Nephron progenitor cell (in vitro differentiated cells): Measurements from ENCODE around the gene DGKI.

ENCODE experiments used
- DNase-seq: peaks from one replicate; pipeline ENCODE4 v3.0.0; 2021
- H3K27ac Mint-ChIP-seq: 2 replicates; pipeline ENCODE4 v1.8.0; 2021; ENCODE audit warnings: mild to moderate bottlenecking, moderate library complexity, mixed read lengths
- H3K27me3 Mint-ChIP-seq: 2 replicates; pipeline ENCODE4 v1.8.0; 2021; ENCODE audit warnings: mild to moderate bottlenecking, low read depth, mixed read lengths; ENCODE audit not compliant: poor library complexity
- H3K36me3 Mint-ChIP-seq: 2 replicates; pipeline ENCODE4 v1.8.0; 2021; ENCODE audit warnings: low read depth, mixed read lengths
- H3K4me1 Mint-ChIP-seq: 2 replicates; pipeline ENCODE4 v1.8.0; 2021; ENCODE audit warnings: mixed read lengths
- H3K4me3 Mint-ChIP-seq: 2 replicates; pipeline ENCODE4 v1.8.0; 2021; ENCODE audit warnings: mild to moderate bottlenecking, moderate library complexity, mixed read lengths
- H3K9me3 Mint-ChIP-seq: 2 replicates; pipeline ENCODE4 v1.8.0; 2021; ENCODE audit warnings: mild to moderate bottlenecking, moderate library complexity, mixed read lengths
- TF ChIP-seq, protein P1 (sequence below): fragments of 200-600 bp; sonication (generic); IDR thresholded peaks from 2 replicates; pipeline ENCODE4 v1.5.0; 2021; ENCODE audit warnings: antibody characterized with exemption

DGKI gene

DNA sequence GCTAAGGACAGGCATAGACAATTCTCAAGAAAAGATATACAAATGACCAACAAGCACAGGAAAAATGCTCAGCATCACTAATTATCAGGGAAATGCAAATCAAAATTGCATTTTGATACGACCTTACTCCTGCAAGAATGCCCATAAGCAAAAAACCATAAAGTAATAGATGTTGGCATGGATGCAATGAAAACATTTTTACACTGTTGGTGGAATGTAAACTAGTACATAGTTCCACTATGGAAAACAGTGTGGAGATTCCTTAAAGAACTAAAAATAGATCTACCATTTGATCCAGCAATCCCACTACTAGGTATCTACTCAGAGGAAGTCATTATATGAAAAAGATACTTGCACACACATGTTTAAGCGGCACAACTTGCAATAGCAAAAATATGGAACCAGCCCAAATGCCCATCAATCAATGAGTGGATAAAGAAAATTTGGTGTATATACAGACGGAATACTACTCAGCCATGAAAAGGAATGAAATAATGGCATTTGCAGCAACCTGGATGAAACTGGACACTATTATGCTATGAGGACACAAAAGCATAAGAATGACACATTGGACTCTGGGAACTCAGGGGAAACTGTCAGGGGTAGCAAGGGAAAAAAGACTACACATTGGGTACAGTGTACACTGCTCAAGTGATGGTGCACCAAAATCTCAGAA, 59.3 kb downstream of the DGKI start:
- Mint-ChIP-seq H3K4me3 (no peak overlapping the region), H3K27ac (no peak overlapping the region), H3K9me3 (peaks cover 32% of the 10 kb centered on the region), H3K4me1 (no peaks in the 10 kb centered on the region), H3K27me3 (peaks cover 12% of the 10 kb centered on the region), H3K36me3 (no peaks in the 10 kb centered on the region)
- DNase-seq, result no peak
- TF ChIP-seq, protein P1, sequence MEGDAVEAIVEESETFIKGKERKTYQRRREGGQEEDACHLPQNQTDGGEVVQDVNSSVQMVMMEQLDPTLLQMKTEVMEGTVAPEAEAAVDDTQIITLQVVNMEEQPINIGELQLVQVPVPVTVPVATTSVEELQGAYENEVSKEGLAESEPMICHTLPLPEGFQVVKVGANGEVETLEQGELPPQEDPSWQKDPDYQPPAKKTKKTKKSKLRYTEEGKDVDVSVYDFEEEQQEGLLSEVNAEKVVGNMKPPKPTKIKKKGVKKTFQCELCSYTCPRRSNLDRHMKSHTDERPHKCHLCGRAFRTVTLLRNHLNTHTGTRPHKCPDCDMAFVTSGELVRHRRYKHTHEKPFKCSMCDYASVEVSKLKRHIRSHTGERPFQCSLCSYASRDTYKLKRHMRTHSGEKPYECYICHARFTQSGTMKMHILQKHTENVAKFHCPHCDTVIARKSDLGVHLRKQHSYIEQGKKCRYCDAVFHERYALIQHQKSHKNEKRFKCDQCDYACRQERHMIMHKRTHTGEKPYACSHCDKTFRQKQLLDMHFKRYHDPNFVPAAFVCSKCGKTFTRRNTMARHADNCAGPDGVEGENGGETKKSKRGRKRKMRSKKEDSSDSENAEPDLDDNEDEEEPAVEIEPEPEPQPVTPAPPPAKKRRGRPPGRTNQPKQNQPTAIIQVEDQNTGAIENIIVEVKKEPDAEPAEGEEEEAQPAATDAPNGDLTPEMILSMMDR, result no peak

DNA sequence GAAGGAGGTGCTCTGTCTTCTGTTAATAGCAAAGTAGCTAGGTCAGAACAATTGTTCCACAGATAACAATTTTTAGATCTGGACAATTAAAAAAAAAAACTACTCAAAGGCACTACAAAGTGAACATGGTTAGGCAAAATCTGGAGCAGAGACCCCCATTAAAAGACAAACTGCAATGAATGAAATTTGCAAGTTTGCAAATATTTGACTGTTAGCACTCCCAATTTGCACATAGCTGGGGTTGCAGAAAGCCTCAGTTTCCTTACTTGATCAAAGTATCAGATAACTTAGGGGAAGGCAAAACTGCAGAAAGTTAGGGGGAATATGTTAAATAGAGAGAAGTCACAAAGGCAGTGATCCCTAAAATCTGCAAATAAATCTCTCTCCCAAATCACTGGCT, 68.3 kb downstream of the DGKI start:
- Mint-ChIP-seq H3K27ac (no peak overlapping the region), H3K4me1 (no peaks in the 10 kb centered on the region), H3K9me3 (peaks cover 9% of the 10 kb centered on the region), H3K36me3 (no peaks in the 10 kb centered on the region), H3K4me3 (no peak overlapping the region), H3K27me3 (peaks cover 16% of the 10 kb centered on the region)
- DNase-seq, result no peak
- TF ChIP-seq, protein P1, result no peak

DNA sequence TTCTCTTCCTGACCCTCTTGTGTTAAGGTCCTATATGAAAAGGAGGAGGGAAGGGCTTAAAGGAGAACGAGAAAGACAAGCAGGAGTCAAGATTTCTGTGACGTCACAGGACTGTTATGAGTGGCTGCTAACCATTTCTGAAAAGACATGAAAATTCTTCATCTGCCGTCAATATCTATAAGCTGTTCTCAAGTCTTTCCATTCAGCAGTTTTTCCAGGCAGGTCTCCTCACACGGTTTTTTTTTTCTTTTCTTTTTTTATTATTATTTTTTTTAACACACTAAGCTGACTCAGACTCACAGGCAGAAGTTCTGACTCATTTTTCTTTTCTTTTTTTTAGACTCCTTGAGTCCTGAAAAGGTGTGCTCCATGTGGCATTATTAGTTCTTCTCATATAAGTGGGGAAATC, 72.0 kb downstream of the DGKI start:
- Mint-ChIP-seq H3K4me3 (no peak overlapping the region), H3K9me3 (no peaks in the 10 kb centered on the region), H3K27me3 (peaks cover 7% of the 10 kb centered on the region), H3K4me1 (no peaks in the 10 kb centered on the region), H3K27ac (no peak overlapping the region), H3K36me3 (no peaks in the 10 kb centered on the region)
- DNase-seq, result no peak
- TF ChIP-seq, protein P1, result no peak

DNA sequence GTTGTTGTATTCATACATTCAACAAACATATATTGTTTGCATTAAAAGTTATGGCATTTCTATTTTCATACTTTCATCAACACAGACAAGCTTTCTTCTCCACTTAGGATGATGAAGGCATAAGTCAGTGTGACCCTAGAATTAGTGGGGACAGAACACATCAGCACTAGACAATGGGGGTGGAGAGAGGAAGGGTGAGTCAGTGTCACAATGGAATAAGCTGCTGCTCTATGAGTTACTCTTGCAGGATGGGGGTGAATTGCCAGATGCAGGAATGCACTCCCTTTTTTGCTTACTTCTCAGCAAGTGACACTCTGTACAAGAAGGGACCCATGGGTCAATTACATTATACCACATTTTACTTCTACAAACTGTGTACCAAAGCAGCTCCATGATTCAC, 74.0 kb downstream of the DGKI start:
- Mint-ChIP-seq H3K27ac (no peak overlapping the region), H3K4me3 (no peak overlapping the region), H3K27me3 (peaks cover 15% of the 10 kb centered on the region), H3K9me3 (no peaks in the 10 kb centered on the region), H3K36me3 (no peaks in the 10 kb centered on the region), H3K4me1 (no peaks in the 10 kb centered on the region)
- TF ChIP-seq, protein P1, result no peak
- DNase-seq, result no peak

DNA sequence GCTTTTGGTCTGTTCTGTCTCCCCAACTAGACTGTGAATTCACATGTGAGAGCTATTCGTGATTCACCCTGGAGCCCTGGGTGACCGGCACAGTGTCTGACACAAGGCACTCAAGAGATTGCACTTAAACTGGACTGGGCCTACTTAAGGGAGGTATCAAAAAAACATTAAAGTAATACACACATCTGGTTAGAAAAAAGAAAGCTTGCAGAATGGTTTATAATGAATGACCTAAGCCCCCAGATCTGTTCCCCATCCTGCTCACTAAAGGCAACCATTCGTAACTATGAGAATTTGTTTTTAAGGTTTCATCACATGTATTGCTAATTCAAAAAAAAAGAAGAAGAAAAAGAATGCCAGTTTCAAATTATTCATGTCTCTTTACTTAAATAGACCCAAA, 74.5 kb downstream of the DGKI start:
- Mint-ChIP-seq H3K4me1 (no peaks in the 10 kb centered on the region), H3K4me3 (no peak overlapping the region), H3K27ac (no peak overlapping the region), H3K9me3 (no peaks in the 10 kb centered on the region), H3K27me3 (peaks cover 16% of the 10 kb centered on the region), H3K36me3 (no peaks in the 10 kb centered on the region)
- no peak for DNase-seq
- TF ChIP-seq, protein P1, result no peak

DNA sequence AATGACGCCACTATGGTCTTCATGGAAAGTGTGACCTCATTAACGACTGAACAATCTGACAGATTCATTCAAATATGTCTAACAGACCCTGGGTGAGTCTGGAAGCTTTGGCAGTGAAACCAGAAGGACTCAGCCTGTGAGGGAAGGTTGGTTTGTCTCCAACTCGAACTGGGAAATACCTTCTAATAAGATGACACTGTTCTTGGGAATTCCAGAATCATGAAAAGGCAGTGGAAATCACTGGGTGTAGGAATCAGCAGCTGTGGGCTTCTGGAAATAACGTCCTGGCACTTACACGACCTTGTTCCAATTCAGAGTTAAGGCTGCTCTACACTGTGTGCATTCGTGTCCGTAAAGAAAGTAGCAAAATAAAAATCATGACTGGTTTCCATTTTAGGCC, 75.1 kb downstream of the DGKI start:
- no peak for DNase-seq
- no peak overlapping the region for H3K27ac Mint-ChIP-seq
- H3K4me1 Mint-ChIP-seq, result no peaks in the 10 kb centered on the region
- no peak overlapping the region for H3K4me3 Mint-ChIP-seq
- H3K9me3 Mint-ChIP-seq, result no peaks in the 10 kb centered on the region
- no peaks in the 10 kb centered on the region for H3K36me3 Mint-ChIP-seq
- H3K27me3 Mint-ChIP-seq, result peaks cover 22% of the 10 kb centered on the region
- TF ChIP-seq, protein P1, result no peak
